ENCODE measurements around the gene IFT88. TPM values are rescaled to one million over a fixed set of nuclear protein-coding genes. Genes with fewer than 3 reads are reported as not detected.

Gene IFT88
- total and polyA plus RNA-seq, 8 donors = 2.3 to 68.3 (median 6.7) TPM

- no peak for TF ChIP-seq POLR2AphosphoS5 (IDR thresholded peaks at IDR 0.05)
- TF ChIP-seq CTCF (IDR thresholded peaks at IDR 0.05) = no peak
- TF ChIP-seq POLR2A (IDR thresholded peaks at IDR 0.05) = no peak
- no peak for TF ChIP-seq EP300 (IDR thresholded peaks at IDR 0.05)
- 0 to 15% (median 10%) methylated on average over 40 to 81 of the region's 81 CpGs for WGBS, 5 donors
- DNase-seq = peak; percentile 56 to 77
- intact Hi-C loops (cut with DNase I; ENCODE audit: low total_unique reads) = no loop called here
- Histone ChIP-seq H3K9me3 (no peaks in the 10 kb centered on the region), H3K36me3 (no peaks in the 10 kb centered on the region), H3K4me3 (peak overlapping the region; percentile 19 to 46 (median 38)), H3K27ac (no peak overlapping the region), H3K4me1 (peaks cover 7 to 18% (median 13%) of the 10 kb centered on the region in 4 donors), H3K27me3 (peaks cover 0 to 34% (median 19%) of the 10 kb centered on the region in 3 donors)
These were observed 154.7 kb downstream of the IFT88 start for GRCh38 chr13:20721454-20722357.

GRCh38 chr13:20727856-20728255 lies 160.9 kb downstream of the IFT88 start:
- peak overlapping the region in 1 of 5 donors; percentile 44 for H3K27ac ChIP-seq
- DNase-seq = no peak
- H3K4me1 ChIP-seq = no peaks in the 10 kb centered on the region
- H3K36me3 ChIP-seq = peaks cover 0 to 28% (median 21%) of the 10 kb centered on the region in 4 donors
- 60 to 98% (median 95%) methylated on average over 6 of the region's 6 CpGs for WGBS, 5 donors
- H3K27me3 ChIP-seq = no peaks in the 10 kb centered on the region
- H3K4me3 ChIP-seq = no peak overlapping the region
- TF ChIP-seq CTCF (IDR thresholded peaks at IDR 0.05) = no peak
- TF ChIP-seq POLR2A (IDR thresholded peaks at IDR 0.05) = no peak
- TF ChIP-seq EP300 (IDR thresholded peaks at IDR 0.05) = no peak
- intact Hi-C loops (cut with DNase I; ENCODE audit: low total_unique reads) = no loop called here
- H3K9me3 ChIP-seq = no peaks in the 10 kb centered on the region

GRCh38 chr13:20728579-20729311 lies 161.8 kb downstream of the IFT88 start:
- 76 to 84% (median 81%) methylated on average over 14 of the region's 14 CpGs for WGBS, 5 donors
- TF ChIP-seq POLR2A (IDR thresholded peaks at IDR 0.05) = no peak
- no peak for TF ChIP-seq CTCF (IDR thresholded peaks at IDR 0.05)
- TF ChIP-seq EP300 (IDR thresholded peaks at IDR 0.05) = no peak
- no peak for TF ChIP-seq POLR2AphosphoS5 (IDR thresholded peaks at IDR 0.05)
- no peaks in the 10 kb centered on the region for H3K4me1 ChIP-seq
- peak overlapping the region in 1 of 5 donors; percentile 44 for H3K27ac ChIP-seq
- DNase-seq = peak in 1 of 2 donors; percentile 50
- H3K27me3 ChIP-seq = no peaks in the 10 kb centered on the region
- peaks cover 0 to 28% (median 21%) of the 10 kb centered on the region in 4 donors for H3K36me3 ChIP-seq
- H3K9me3 ChIP-seq = no peaks in the 10 kb centered on the region
- intact Hi-C loops (cut with DNase I; ENCODE audit: low total_unique reads) = no loop called here
- H3K4me3 ChIP-seq = no peak overlapping the region

All from stomach (tissue), 9 donors.